ENCODE results near the gene SIX6. TPM values are rescaled to one million over a fixed set of nuclear protein-coding genes. Genes with fewer than 3 reads are reported as not detected.

SIX6 gene
- total and polyA plus RNA-seq, 2 donors (not counting 1 experiment from before 2014, with no cell fraction given), result not detected

GRCh38 chr14:60482743-60483142 is 26.2 kb upstream of the SIX6 start:
- intact Hi-C loops (cut with micrococcal nuclease), result no loop called here
- H2AFZ ChIP-seq (ENCODE audit: insufficient read depth, low read depth, low read length, poor library complexity, severe bottlenecking), result no peak overlapping the region
- H3K9ac ChIP-seq (ENCODE audit: low read length), result no peak overlapping the region
- no peak overlapping the region for H3K27ac Mint-ChIP-seq
- ChIA-PET POLR2A (no interaction called here), CTCF (no interaction called here)
- ATAC-seq (ENCODE audit: low read depth), result no peak
- peaks cover 23% of the 10 kb centered on the region for H3K27me3 Mint-ChIP-seq
- peaks cover 5% of the 10 kb centered on the region for H3K4me1 Mint-ChIP-seq
- H3K27ac ChIP-seq (ENCODE audit: low read length in 2 of 2), result no peak overlapping the region
- no peaks in the 10 kb centered on the region for H3K79me2 ChIP-seq (ENCODE audit: control insufficient read depth, insufficient read depth, low read length)
- H3K9me3 ChIP-seq (ENCODE audit: control extremely low read depth in 1 of 3, control insufficient read depth in 2 of 3, insufficient read depth in 1 of 3, low read length in 2 of 3), result peaks cover 2 to 17% (median 9%) of the 10 kb centered on the region in 3 donors
- H3K9me3 Mint-ChIP-seq (ENCODE audit: insufficient read depth), result peaks cover 4% of the 10 kb centered on the region
- DNase-seq, result no peak
- H3K4me1 ChIP-seq (ENCODE audit: control insufficient read depth in 2 of 2, insufficient read depth in 2 of 2, low read length in 2 of 2), result peaks cover 12 to 15% of the 10 kb centered on the region in 2 donors
- H3K4me2 ChIP-seq (replicated peaks; ENCODE audit: low read depth, low read length, poor library complexity, severe bottlenecking), result no peak overlapping the region
- H3K4me3 Mint-ChIP-seq, result no peak overlapping the region
- WGBS (ENCODE audit: insufficient coverage), result no CpG with 5 or more reads among the region's 1 CpG
- H3K4me3 ChIP-seq (ENCODE audit: control extremely low read depth in 1 of 5, extremely low read depth in 1 of 5, insufficient read depth in 1 of 5, low read depth in 2 of 5, low read length in 4 of 5), result no peak overlapping the region
- TF ChIP-seq EZH2 (IDR thresholded peaks at IDR 0.05; ENCODE audit: borderline replicate concordance, insufficient read depth, low read depth, low read length, poor library complexity, severe bottlenecking), result no peak
- no peak for TF ChIP-seq CTCF (IDR thresholded peaks at IDR 0.05)
- no peaks in the 10 kb centered on the region for H4K20me1 ChIP-seq (ENCODE audit: control insufficient read depth, insufficient read depth, low read length, poor library complexity, severe bottlenecking)
- peaks cover 0 to 32% (median 14%) of the 10 kb centered on the region in 4 experiments for H3K27me3 ChIP-seq (replicated peaks in 1 of 4; ENCODE audit: control extremely low read depth in 1 of 4, control insufficient read depth in 3 of 4, insufficient read depth in 4 of 4, low read length in 3 of 4)
- no peaks in the 10 kb centered on the region for H3K36me3 ChIP-seq (replicated peaks in 1 of 2; ENCODE audit: control extremely low read depth in 1 of 2, control insufficient read depth in 1 of 2, extremely low read depth in 1 of 2, insufficient read depth in 2 of 2, low read length in 1 of 2)

GRCh38 chr14:60485057-60485597 is 23.8 kb upstream of the SIX6 start:
- Histone ChIP-seq H3K36me3 (replicated peaks in 1 of 2; ENCODE audit: control extremely low read depth in 1 of 2, control insufficient read depth in 1 of 2, extremely low read depth in 1 of 2, insufficient read depth in 2 of 2, low read length in 1 of 2) (no peaks in the 10 kb centered on the region), H4K20me1 (ENCODE audit: control insufficient read depth, insufficient read depth, low read length, poor library complexity, severe bottlenecking) (no peaks in the 10 kb centered on the region), H3K27me3 (replicated peaks in 1 of 4; ENCODE audit: control extremely low read depth in 1 of 4, control insufficient read depth in 3 of 4, insufficient read depth in 4 of 4, low read length in 3 of 4) (peaks cover 0 to 41% (median 18%) of the 10 kb centered on the region in 4 experiments), H2AFZ (ENCODE audit: insufficient read depth, low read depth, low read length, poor library complexity, severe bottlenecking) (peak overlapping the region; percentile 47), H3K27ac (ENCODE audit: low read length in 2 of 2) (no peak overlapping the region), H3K4me1 (ENCODE audit: control insufficient read depth in 2 of 2, insufficient read depth in 2 of 2, low read length in 2 of 2) (peaks cover 12 to 15% of the 10 kb centered on the region in 2 donors), H3K9me3 (ENCODE audit: control extremely low read depth in 1 of 3, control insufficient read depth in 2 of 3, insufficient read depth in 1 of 3, low read length in 2 of 3) (peaks cover 2 to 15% (median 4%) of the 10 kb centered on the region in 3 donors), H3K9ac (ENCODE audit: low read length) (peak overlapping the region; percentile 34), H3K4me2 (replicated peaks; ENCODE audit: low read depth, low read length, poor library complexity, severe bottlenecking) (peak overlapping the region; percentile 59), H3K4me3 (ENCODE audit: control extremely low read depth in 1 of 5, extremely low read depth in 1 of 5, insufficient read depth in 1 of 5, low read depth in 2 of 5, low read length in 4 of 5) (peak overlapping the region in 1 of 5 experiments; percentile 15), H3K79me2 (ENCODE audit: control insufficient read depth, insufficient read depth, low read length) (no peaks in the 10 kb centered on the region)
- Mint-ChIP-seq H3K9me3 (ENCODE audit: insufficient read depth) (peaks cover 4% of the 10 kb centered on the region), H3K27me3 (peaks cover 19% of the 10 kb centered on the region), H3K4me3 (peak overlapping the region; percentile 21), H3K4me1 (peaks cover 5% of the 10 kb centered on the region), H3K27ac (no peak overlapping the region)
- ATAC-seq (ENCODE audit: low read depth) (no peak), DNase-seq (peak; percentile 4)
- ChIA-PET POLR2A (no interaction called here), CTCF (no interaction called here)
- 9% methylated on average over 22 of the region's 25 CpGs for WGBS (ENCODE audit: insufficient coverage)
- intact Hi-C loops (cut with micrococcal nuclease), result no loop called here
- TF ChIP-seq CTCF (IDR thresholded peaks at IDR 0.05) (no peak), EZH2 (IDR thresholded peaks at IDR 0.05; ENCODE audit: borderline replicate concordance, insufficient read depth, low read depth, low read length, poor library complexity, severe bottlenecking) (no peak)

All from B cell (primary cell).